ENCODE measurements around the gene SSH2.

The SSH2 gene

GRCh38 chr17:29597361-29598172 is 332.5 kb downstream of the SSH2 start (continued):
- no peak for TF ChIP-seq ZNF148 (tag by site-specific recombination; IDR thresholded peaks at IDR 0.05; ENCODE audit: borderline replicate concordance)
- 0 out of 2 replicates have a peak, but pooled peaks have one; percentile 31 for TF ChIP-seq ZBTB17 (tag by site-specific recombination; IDR thresholded peaks at IDR 0.05)
- no peak for TF ChIP-seq KLF1 (tag by site-specific recombination; IDR thresholded peaks at IDR 0.05)
- TF ChIP-seq ZNF121 (tag by site-specific recombination; IDR thresholded peaks at IDR 0.05) = no peak
- TF ChIP-seq BCL6B (tag by site-specific recombination; IDR thresholded peaks at IDR 0.05) = no peak
- no peak for TF ChIP-seq ZNF571 (tag by site-specific recombination; IDR thresholded peaks at IDR 0.05)
- TF ChIP-seq BCL11A (tag by site-specific recombination; IDR thresholded peaks at IDR 0.05; ENCODE audit: low read depth) = no peak
- no peak for TF ChIP-seq ZNF426 (tag by site-specific recombination; IDR thresholded peaks at IDR 0.05)
- TF ChIP-seq ZNF548 (tag by site-specific recombination; IDR thresholded peaks at IDR 0.05) = no peak
- TF ChIP-seq ZEB2 (tag by site-specific recombination; IDR thresholded peaks at IDR 0.05) = peak; percentile 45; the same call in 1 of the 2 replicates
- TF ChIP-seq ZNF514 (tag by site-specific recombination; IDR thresholded peaks at IDR 0.05) = no peak
- no peak for TF ChIP-seq ZNF146 (tag by site-specific recombination; IDR thresholded peaks at IDR 0.05)

- peaks cover 36% of the 10 kb centered on the region for H3K4me1 ChIP-seq (ENCODE audit: control insufficient read depth, insufficient read depth, low read length)
Measured at GRCh38 chr17:29596811-29597210, 333.2 kb downstream of the SSH2 start.

GRCh38 chr17:29595943-29596774 is 333.9 kb downstream of the SSH2 start:
- ChIA-PET POLR2A (interaction anchor here (0.7 kb wide), 1 partner anchor 42 kb away, joined by 4 read pairs; no protein-coding TSS in a partner anchor), CTCF (interaction anchor here (0.6 to 1.7 kb wide), 3 partner anchors 8 to 335 kb away, joined by 3 to 8 read pairs (median 3); no protein-coding TSS in a partner anchor)
- H3K4me1 ChIP-seq (ENCODE audit: control insufficient read depth, insufficient read depth, low read length) = peaks cover 36% of the 10 kb centered on the region
- H3K9me3 ChIP-seq (ENCODE audit: control insufficient read depth, insufficient read depth, low read depth, low read length) = no peaks in the 10 kb centered on the region
- H3K36me3 ChIP-seq (ENCODE audit: control insufficient read depth in 2 of 2, insufficient read depth in 1 of 2, low read length in 2 of 2) = no peaks in the 10 kb centered on the region
- no peak overlapping the region for H3K27ac ChIP-seq (ENCODE audit: extremely low read depth, low read depth, low read length)
- no peak overlapping the region for H3K4me3 ChIP-seq (ENCODE audit: low read depth, low read length)
- peak; percentile 52 for TF ChIP-seq ZIC2 (tag by site-specific recombination; IDR thresholded peaks at IDR 0.05)
- TF ChIP-seq BCL11A (tag by site-specific recombination; IDR thresholded peaks at IDR 0.05; ENCODE audit: low read depth) = no peak
- TF ChIP-seq SP3 (tag by site-specific recombination; IDR thresholded peaks at IDR 0.05) = 0 out of 2 replicates have a peak, but pooled peaks have one; percentile 18
- no peak for TF ChIP-seq KLF7 (tag by site-specific recombination; IDR thresholded peaks at IDR 0.05; ENCODE audit: borderline replicate concordance)
- TF ChIP-seq ZNF280C (tag by site-specific recombination; IDR thresholded peaks at IDR 0.05) = no peak
- TF ChIP-seq HIC1 (tag by site-specific recombination; IDR thresholded peaks at IDR 0.05) = peak; percentile 71; the same call in 1 of the 2 replicates

More at GRCh38 chr17:29596811-29597210, 333.2 kb downstream of the SSH2 start:
- H3K4me3 ChIP-seq (ENCODE audit: low read depth, low read length) = no peak overlapping the region
- peak overlapping the region; percentile 61 for H3K27ac ChIP-seq (ENCODE audit: extremely low read depth, low read depth, low read length)
- no peaks in the 10 kb centered on the region for H3K36me3 ChIP-seq (ENCODE audit: control insufficient read depth in 2 of 2, insufficient read depth in 1 of 2, low read length in 2 of 2)
- TF ChIP-seq KLF1 (tag by site-specific recombination; IDR thresholded peaks at IDR 0.05) (peak; percentile 50), ZNF704 (tag by site-specific recombination; IDR thresholded peaks at IDR 0.05) (no peak), ZNF658 (tag by site-specific recombination; IDR thresholded peaks at IDR 0.05) (no peak), KLF8 (tag by site-specific recombination; IDR thresholded peaks at IDR 0.05) (0 out of 2 replicates have a peak, but pooled peaks have one; percentile 20)
- H3K9me3 ChIP-seq (ENCODE audit: control insufficient read depth, insufficient read depth, low read depth, low read length) = no peaks in the 10 kb centered on the region
- POLR2A ChIA-PET = interaction anchor here (1.0 to 1.4 kb wide), 2 partner anchors 21 to 26 kb away, joined by 3 read pairs; partner anchors contain the start of gene CORO6
- CTCF ChIA-PET = interaction anchor here (0.6 to 1.7 kb wide), 4 partner anchors 9 to 334 kb away, joined by 3 to 8 read pairs (median 4); no protein-coding TSS in a partner anchor

Data from HEK293 (cell line).